SK-N-MC (cell line): ENCODE data around the gene AGTPBP1.
"Not testable (repeated sequence)": the region's sequence is repeated elsewhere in the genome, so short reads cannot be mapped to it uniquely, and the experiment has no call there.

ENCODE experiments used
- EZH2 ChIP-seq: fragments of 200-600 bp; sonication (generic); IDR thresholded peaks from one replicate; pipeline ENCODE4 v1.6.1; 2017; ENCODE audit warnings: antibody characterized with exemption
- FOXP2 ChIP-seq: optimal IDR thresholded peaks from 2 replicates; pipeline ENCODE3; 2011; ENCODE audit warnings: mild to moderate bottlenecking, moderate library complexity; ENCODE audit not compliant: insufficient read depth; ENCODE audit errors: extremely low read length, control extremely low read depth
- POLR2AphosphoS5 ChIP-seq: IDR thresholded peaks from 2 replicates; pipeline ENCODE4 v1.6.1; 2012; ENCODE audit warnings: mild to moderate bottlenecking, low read depth, low read length, borderline replicate concordance

- not testable (repeated sequence) for TF ChIP-seq POLR2AphosphoS5, EZH2, FOXP2
Observed at GRCh38 chr9:85786116-85786515, 44.4 kb upstream of the AGTPBP1 start.
